Naive thymus-derived CD4-positive, alpha-beta T cell (primary cell): ENCODE results near the gene OR1Q1. TPM values are rescaled to one million over a fixed set of nuclear protein-coding genes. Genes with fewer than 3 reads are reported as not detected.

ENCODE experiments used
- ATAC-seq: fragments of 150-1000 bp; cut with Tn5 transposase; 2 replicates; pipeline ENCODE4 v1.10.0; 2021; ENCODE audit warnings: mild to moderate bottlenecking, moderate library complexity
- CTCF ChIA-PET: fragments of 350-600 bp; sonication (Branson Sonifier 250); formaldehyde crosslinking; loops from one replicate; lab custom pipeline; 2021; ENCODE audit warnings: antibody characterized with exemption; lab: Charles Lee
- POLR2A ChIA-PET: fragments of 350-600 bp; sonication (Branson Sonifier 250); formaldehyde crosslinking; loops from one replicate; lab custom pipeline; 2021; ENCODE audit warnings: antibody characterized with exemption, inconsistent platforms; lab: Charles Lee
- DNase-seq, 9 donors: peaks; one replicate each; pipeline versions ENCODE4 v3.0.0 to v3.0.0-alpha.2; 2020 to 2022; ENCODE audit warnings: mixed read lengths in 1 of 9
- H3K27ac ChIP-seq: one replicate; pipeline ENCODE4 v1.7.0; 2013; ENCODE audit warnings: mild to moderate bottlenecking, low read depth, low read length, moderate library complexity
- H3K27me3 ChIP-seq, 2 donors: one replicate each; pipeline ENCODE4 v1.7.0; 2013; ENCODE audit warnings: low read length in 2 of 2, mild to moderate bottlenecking in 2 of 2, moderate library complexity in 2 of 2; ENCODE audit not compliant: control insufficient read depth in 2 of 2, insufficient read depth in 2 of 2
- H3K36me3 ChIP-seq, 3 experiments: 1 replicate in 2 of 3; 2 replicates in 1 of 3; pipeline ENCODE4 v1.7.0; 2013; ENCODE audit warnings: low read length in 3 of 3, mild to moderate bottlenecking in 3 of 3, moderate library complexity in 1 of 3; ENCODE audit not compliant: insufficient read depth in 3 of 3, control insufficient read depth in 2 of 3
- H3K4me1 ChIP-seq, 2 donors: one replicate each; pipeline ENCODE4 v1.7.0; 2013; ENCODE audit warnings: low read length in 2 of 2, mild to moderate bottlenecking in 2 of 2, moderate library complexity in 1 of 2; ENCODE audit not compliant: control insufficient read depth in 2 of 2, insufficient read depth in 2 of 2
- H3K4me3 ChIP-seq: 2 replicates; pipeline ENCODE4 v1.7.0; 2013; ENCODE audit warnings: mild to moderate bottlenecking, low read length
- H3K9me3 ChIP-seq, 3 experiments: 1 replicate in 2 of 3; 2 replicates in 1 of 3; pipeline ENCODE4 v1.7.0; 2013; ENCODE audit warnings: low read length in 3 of 3; ENCODE audit not compliant: control insufficient read depth in 2 of 3
- H3K27ac Mint-ChIP-seq, 9 donors: one replicate each; pipeline ENCODE4 v1.8.0; 2020 to 2022; ENCODE audit warnings: mixed read lengths in 9 of 9, mild to moderate bottlenecking in 8 of 9, moderate library complexity in 5 of 9, inconsistent platforms in 2 of 9
- H3K27me3 Mint-ChIP-seq, 5 donors: one replicate each; pipeline ENCODE4 v1.8.0; 2021 to 2022; ENCODE audit warnings: mixed read lengths in 5 of 5, mild to moderate bottlenecking in 1 of 5
- H3K36me3 Mint-ChIP-seq, 5 donors: one replicate each; pipeline ENCODE4 v1.8.0; 2020 to 2022; ENCODE audit warnings: mixed read lengths in 5 of 5, mild to moderate bottlenecking in 3 of 5, inconsistent platforms in 1 of 5
- H3K4me1 Mint-ChIP-seq, 7 donors: one replicate each; pipeline ENCODE4 v1.8.0; 2020 to 2022; ENCODE audit warnings: mixed read lengths in 7 of 7, mild to moderate bottlenecking in 3 of 7, inconsistent platforms in 1 of 7
- H3K4me3 Mint-ChIP-seq, 10 donors: one replicate each; pipeline ENCODE4 v1.8.0; 2020 to 2022; ENCODE audit warnings: mild to moderate bottlenecking in 10 of 10, mixed read lengths in 10 of 10, moderate library complexity in 6 of 10, inconsistent platforms in 2 of 10
- H3K9me3 Mint-ChIP-seq, 11 donors: one replicate each; pipeline ENCODE4 v1.8.0; 2020 to 2022; ENCODE audit warnings: mixed read lengths in 11 of 11, mild to moderate bottlenecking in 4 of 11, inconsistent platforms in 1 of 11, moderate library complexity in 1 of 11
- intact Hi-C, 2 donors: fragments of 100-400 bp; cut with micrococcal nuclease; formaldehyde crosslinking; loops; one replicate each; pipeline ENCODE4 v1.15.1; 2023
- polyA plus RNA-seq, 2 donors: library from polyadenylated mRNA; unstranded; fragments of 300-500 nt; fragmentation: Illumina TruSeq; gene quantifications; one replicate each; pipeline ENCODE4 v1.2.3, GENCODE V29; 2021
- total RNA-seq, 6 experiments: library from RNA in 5 of 6; stranded (reverse) in 5 of 6; gene quantifications; 1 replicate in 5 of 6; 2 replicates in 1 of 6; pipeline ENCODE4 v1.2.3 and lab custom pipeline; 2021 to 2026

OR1Q1 gene
- total and polyA plus RNA-seq, 7 experiments from 2014 or later, result 0.42 to 0.69 TPM; not detected in 5

DNA sequence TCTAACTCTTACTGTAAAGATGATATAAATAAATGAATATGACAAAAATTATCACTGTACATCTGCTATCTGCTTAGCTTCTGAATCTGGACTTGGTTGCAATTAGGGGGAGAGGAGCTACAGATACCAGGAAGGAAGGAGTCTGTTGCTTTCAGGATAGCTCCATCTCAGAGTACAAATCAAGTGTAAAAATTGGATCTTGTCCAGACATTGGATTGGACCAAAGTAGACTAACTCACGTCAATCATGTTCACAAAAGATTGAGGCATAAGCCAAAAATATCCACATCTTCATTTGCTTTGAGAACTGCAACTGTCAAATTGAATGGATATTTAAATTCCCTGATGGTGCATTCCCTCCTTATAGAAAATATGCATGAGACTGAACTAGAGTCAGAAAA is 8.8 kb upstream of the OR1Q1 start:
- ATAC-seq (no peak), DNase-seq (no peak)
- Histone ChIP-seq H3K27me3 (no peaks in the 10 kb centered on the region), H3K4me1 (no peaks in the 10 kb centered on the region), H3K27ac (no peak overlapping the region), H3K9me3 (no peaks in the 10 kb centered on the region), H3K36me3 (no peaks in the 10 kb centered on the region), H3K4me3 (no peak overlapping the region)
- ChIA-PET CTCF (no interaction called here), POLR2A (no interaction called here)
- Mint-ChIP-seq H3K36me3 (peaks cover 0 to 3% (median 0%) of the 10 kb centered on the region in 5 donors), H3K9me3 (peaks cover 0 to 11% (median 7%) of the 10 kb centered on the region in 11 donors), H3K27ac (no peak overlapping the region), H3K4me3 (no peak overlapping the region), H3K27me3 (peaks cover 0 to 25% (median 0%) of the 10 kb centered on the region in 5 donors), H3K4me1 (peaks cover 0 to 1% (median 0%) of the 10 kb centered on the region in 7 donors)
- intact Hi-C loops, result no loop called here

- Histone ChIP-seq H3K27ac (no peak overlapping the region), H3K4me3 (no peak overlapping the region), H3K4me1 (no peaks in the 10 kb centered on the region), H3K9me3 (no peaks in the 10 kb centered on the region), H3K36me3 (no peaks in the 10 kb centered on the region), H3K27me3 (no peaks in the 10 kb centered on the region)
- ChIA-PET POLR2A (no interaction called here), CTCF (no interaction called here)
- H3K4me1 Mint-ChIP-seq, result peaks cover 0 to 1% (median 0%) of the 10 kb centered on the region in 7 donors
- intact Hi-C loops, result no loop called here
- H3K27ac Mint-ChIP-seq, result no peak overlapping the region
- H3K36me3 Mint-ChIP-seq, result no peaks in the 10 kb centered on the region
- peaks cover 0 to 25% (median 5%) of the 10 kb centered on the region in 5 donors for H3K27me3 Mint-ChIP-seq
- ATAC-seq (no peak), DNase-seq (no peak)
- H3K9me3 Mint-ChIP-seq, result peaks cover 0 to 6% (median 0%) of the 10 kb centered on the region in 11 donors
- no peak overlapping the region for H3K4me3 Mint-ChIP-seq
Observed at GRCh38 chr9:122606587-122606986, 8.0 kb upstream of the OR1Q1 start.

DNA sequence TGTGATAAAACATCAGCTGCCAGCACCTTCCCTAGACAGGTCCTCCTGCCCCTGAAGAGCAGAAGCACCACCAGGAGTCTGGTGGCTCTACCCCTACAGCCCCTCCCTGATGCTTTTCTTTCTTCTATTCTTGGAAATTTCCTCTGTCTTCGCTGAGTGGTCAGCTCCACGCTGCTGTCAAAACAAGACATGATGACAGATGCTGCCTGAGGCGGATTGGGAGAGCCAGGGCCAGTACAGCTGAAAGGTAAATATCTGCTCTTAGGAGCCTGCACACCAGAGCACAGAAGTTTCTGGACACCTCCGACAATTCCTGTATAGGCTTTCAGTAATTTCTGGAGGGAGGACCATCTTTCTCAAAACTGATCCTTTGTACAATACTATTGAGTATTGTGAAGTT is 4.7 kb upstream of the OR1Q1 start:
- H3K36me3 ChIP-seq, result no peaks in the 10 kb centered on the region
- CTCF ChIA-PET, result no interaction called here

DNA sequence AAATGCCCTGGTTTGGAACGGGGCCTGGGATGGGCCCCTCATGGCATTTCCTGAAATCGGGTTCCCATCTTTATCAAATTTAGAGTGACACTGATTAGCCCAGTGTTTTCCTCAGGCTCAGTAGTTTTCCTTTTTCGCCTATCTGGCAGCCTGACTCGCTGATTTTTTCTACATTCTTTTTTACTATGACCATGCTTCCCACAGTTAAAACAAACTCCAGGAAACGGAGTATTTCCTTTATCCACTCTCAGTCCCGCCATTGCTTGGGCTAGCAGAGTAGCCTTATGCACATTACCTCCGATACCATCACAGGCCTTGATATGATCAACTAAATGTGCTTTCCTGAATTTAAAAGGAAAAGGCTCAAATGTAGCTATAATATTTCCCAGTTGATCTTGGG is 5.5 kb downstream of the OR1Q1 start:
- Histone ChIP-seq H3K4me3 (no peak overlapping the region), H3K27me3 (no peaks in the 10 kb centered on the region), H3K4me1 (no peaks in the 10 kb centered on the region), H3K9me3 (no peaks in the 10 kb centered on the region), H3K27ac (no peak overlapping the region), H3K36me3 (no peaks in the 10 kb centered on the region)
- Mint-ChIP-seq H3K9me3 (peaks cover 0 to 10% (median 0%) of the 10 kb centered on the region in 11 donors), H3K27me3 (peaks cover 0 to 26% (median 4%) of the 10 kb centered on the region in 5 donors), H3K4me1 (no peaks in the 10 kb centered on the region), H3K4me3 (no peak overlapping the region), H3K27ac (no peak overlapping the region), H3K36me3 (peaks cover 0 to 8% (median 3%) of the 10 kb centered on the region in 5 donors)
- DNase-seq (no peak), ATAC-seq (no peak)
- intact Hi-C loops, result no loop called here
- ChIA-PET POLR2A (no interaction called here), CTCF (no interaction called here)

More for the DNA sequence above, 4.7 kb upstream of the OR1Q1 start:
- no peaks in the 10 kb centered on the region for H3K9me3 ChIP-seq
- Mint-ChIP-seq H3K9me3 (peaks cover 0 to 2% (median 0%) of the 10 kb centered on the region in 11 donors), H3K27me3 (peaks cover 0 to 20% (median 5%) of the 10 kb centered on the region in 5 donors), H3K36me3 (peaks cover 0 to 3% (median 0%) of the 10 kb centered on the region in 5 donors), H3K4me3 (no peak overlapping the region), H3K4me1 (peaks cover 0 to 1% (median 0%) of the 10 kb centered on the region in 7 donors), H3K27ac (no peak overlapping the region)
- H3K27ac ChIP-seq, result no peak overlapping the region
- POLR2A ChIA-PET, result no interaction called here
- no peaks in the 10 kb centered on the region for H3K4me1 ChIP-seq
- intact Hi-C loops, result no loop called here
- no peak for DNase-seq
- ATAC-seq, result no peak
- H3K27me3 ChIP-seq, result no peaks in the 10 kb centered on the region
- no peak overlapping the region for H3K4me3 ChIP-seq

DNA sequence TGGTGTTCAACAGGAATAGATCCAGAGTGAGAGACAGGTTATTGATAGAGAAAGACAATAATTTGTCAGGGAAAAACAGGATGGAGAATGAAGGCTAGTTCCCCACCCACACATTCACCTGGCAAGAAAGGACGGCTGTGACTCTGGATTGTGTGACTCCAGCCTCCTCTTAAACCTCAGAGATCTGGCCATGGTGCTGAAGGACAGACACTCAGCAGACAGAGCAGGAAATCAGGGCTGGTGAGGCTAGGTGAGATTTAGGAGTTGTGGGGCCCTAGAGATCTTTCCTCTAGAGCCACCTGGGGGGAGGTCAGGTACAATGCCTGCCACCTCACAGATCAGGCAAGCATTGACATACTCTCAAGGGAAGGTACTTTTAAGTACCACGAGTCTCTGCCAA is 27.7 kb downstream of the OR1Q1 start:
- intact Hi-C loops, result no loop called here
- H3K36me3 Mint-ChIP-seq, result peaks cover 0 to 16% (median 11%) of the 10 kb centered on the region in 5 donors
- Histone ChIP-seq H3K4me3 (no peak overlapping the region), H3K9me3 (peaks cover 0 to 3% (median 0%) of the 10 kb centered on the region in 3 experiments), H3K4me1 (no peaks in the 10 kb centered on the region), H3K27ac (no peak overlapping the region), H3K27me3 (no peaks in the 10 kb centered on the region), H3K36me3 (no peaks in the 10 kb centered on the region)
- no peak overlapping the region for H3K27ac Mint-ChIP-seq
- no peaks in the 10 kb centered on the region for H3K4me1 Mint-ChIP-seq
- peaks cover 3 to 54% (median 21%) of the 10 kb centered on the region in 11 donors for H3K9me3 Mint-ChIP-seq
- ChIA-PET CTCF (no interaction called here), POLR2A (no interaction called here)
- peaks cover 0 to 39% (median 34%) of the 10 kb centered on the region in 5 donors for H3K27me3 Mint-ChIP-seq
- no peak overlapping the region for H3K4me3 Mint-ChIP-seq
- DNase-seq (no peak), ATAC-seq (no peak)

DNA sequence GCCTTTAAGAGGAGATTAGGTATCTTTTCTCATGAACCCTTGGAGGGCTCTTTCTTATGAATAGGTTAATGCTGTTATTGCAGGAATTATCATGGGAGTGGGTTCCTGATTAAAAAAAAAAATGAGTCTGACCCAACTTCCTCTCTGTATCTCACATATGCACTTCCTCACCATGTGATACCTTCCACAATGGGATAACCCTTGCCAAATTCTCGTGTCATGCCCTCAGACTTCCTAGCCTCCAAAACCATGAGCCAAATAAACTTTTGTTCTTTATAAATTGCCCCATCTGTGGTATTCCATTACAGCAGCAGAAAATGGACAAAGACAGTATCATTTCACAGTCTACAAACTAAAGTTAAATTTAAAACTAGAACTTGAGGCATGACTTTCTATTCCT is 41.8 kb downstream of the OR1Q1 start:
- Mint-ChIP-seq H3K4me1 (no peaks in the 10 kb centered on the region), H3K27ac (no peak overlapping the region), H3K9me3 (peaks cover 0 to 3% (median 0%) of the 10 kb centered on the region in 11 donors), H3K27me3 (peaks cover 6 to 23% (median 14%) of the 10 kb centered on the region in 5 donors), H3K36me3 (peaks cover 0 to 5% (median 0%) of the 10 kb centered on the region in 5 donors), H3K4me3 (no peak overlapping the region)
- H3K36me3 ChIP-seq, result no peaks in the 10 kb centered on the region
- intact Hi-C loops, result no loop called here
- H3K27me3 ChIP-seq, result no peaks in the 10 kb centered on the region
- no peak overlapping the region for H3K4me3 ChIP-seq
- DNase-seq, result no peak
- H3K9me3 ChIP-seq, result no peaks in the 10 kb centered on the region
- ChIA-PET CTCF (no interaction called here), POLR2A (no interaction called here)
- ATAC-seq, result no peak
- no peaks in the 10 kb centered on the region for H3K4me1 ChIP-seq
- H3K27ac ChIP-seq, result no peak overlapping the region

DNA sequence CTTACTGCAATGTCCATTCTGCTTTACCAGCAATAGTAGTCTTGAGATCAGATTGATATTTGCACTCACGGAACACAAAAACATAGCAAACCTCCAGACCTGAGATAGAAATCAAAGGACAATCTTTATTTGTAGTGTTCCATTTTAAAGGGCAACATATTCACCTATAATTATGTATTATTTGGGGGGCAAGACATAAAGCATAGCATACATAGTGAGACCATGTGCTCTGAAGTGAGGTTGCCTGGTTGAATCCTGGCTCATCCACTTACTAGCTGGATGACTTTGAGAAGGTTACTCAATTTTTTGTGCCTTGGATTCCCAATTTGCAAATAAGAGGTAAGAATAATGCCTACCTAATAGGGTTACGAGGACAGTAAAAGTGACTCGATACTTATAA is 43.0 kb downstream of the OR1Q1 start, which contains the start of gene OR1B1:
OR1B1 (minus strand) TSS at position 101 of the 400 bp plus-strand sequence.
- Histone ChIP-seq H3K4me3 (no peak within 1 kb of the TSS), H3K27ac (no peak within 1 kb of the TSS), H3K27me3 (no peaks in the 10 kb centered on the region), H3K36me3 (no peaks in the 10 kb centered on the region), H3K4me1 (no peaks in the 10 kb centered on the region), H3K9me3 (no peaks in the 10 kb centered on the region)
- Mint-ChIP-seq H3K9me3 (peaks cover 0 to 3% (median 0%) of the 10 kb centered on the region in 11 donors), H3K36me3 (peaks cover 0 to 5% (median 0%) of the 10 kb centered on the region in 5 donors), H3K4me3 (no peak within 1 kb of the TSS), H3K4me1 (no peaks in the 10 kb centered on the region), H3K27ac (no peak within 1 kb of the TSS), H3K27me3 (peaks cover 6 to 32% (median 25%) of the 10 kb centered on the region in 5 donors)
- ChIA-PET POLR2A (no interaction called here), CTCF (no interaction called here)
- intact Hi-C loops, result no loop called here
- no peak for ATAC-seq
- DNase-seq, result no peak
